Measurements from ENCODE around the gene MAP3K20.
A peak's percentile ranks its signal among the peaks of the same experiment; 100 is the strongest.
"Not testable (repeated sequence)": the region's sequence is repeated elsewhere in the genome, so short reads cannot be mapped to it uniquely, and the experiment has no call there.

Gene MAP3K20

DNA sequence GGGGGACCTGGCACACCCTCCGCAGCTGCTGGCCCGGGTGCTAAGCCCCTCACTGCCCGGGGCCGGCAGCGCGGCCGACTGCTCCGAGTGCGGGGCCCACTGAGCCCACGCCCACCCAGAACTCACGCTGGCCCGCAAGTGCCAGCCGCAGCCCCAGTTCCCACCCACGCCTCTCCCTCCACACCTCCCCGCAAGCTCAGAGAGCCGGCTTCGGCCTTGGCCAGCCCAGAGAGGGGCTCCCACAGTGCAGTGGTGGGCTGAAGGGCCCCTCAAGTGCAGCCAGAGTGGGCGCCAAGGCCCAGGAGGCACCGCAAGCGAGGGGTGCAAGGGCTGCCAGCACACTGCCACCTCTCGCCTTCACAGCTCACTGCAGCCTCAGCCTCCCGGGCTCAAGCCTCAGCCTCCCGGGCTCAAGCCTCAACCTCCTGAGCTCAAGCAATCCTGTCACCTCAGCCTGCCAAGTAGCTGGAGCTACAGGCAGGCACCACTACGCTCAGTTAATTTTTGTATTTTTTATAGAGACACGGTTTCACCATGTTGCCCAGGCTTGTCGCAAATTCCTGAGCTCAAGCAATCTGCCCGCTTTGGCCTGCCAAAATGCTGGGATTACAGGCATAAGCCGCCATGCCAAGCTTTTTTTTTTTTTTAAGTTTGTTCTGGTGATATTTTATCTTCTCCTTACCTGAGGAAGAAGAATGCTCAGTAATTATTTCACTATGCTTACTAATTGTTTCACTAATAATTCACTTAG is 207.3 kb downstream of the MAP3K20 start:
- TF ChIP-seq TAF1 (IDR thresholded peaks at IDR 0.05; ENCODE audit: borderline replicate concordance, low read depth, low read length) (no peak), POLR2A (IDR thresholded peaks at IDR 0.05; ENCODE audit: low read depth, low read length) (no peak), POLR2AphosphoS5 (IDR thresholded peaks at IDR 0.05; ENCODE audit: low read depth, low read length) (no peak)
- no peak for DNase-seq (ENCODE audit: insufficient read length)
- no peak for FAIRE-seq

DNA sequence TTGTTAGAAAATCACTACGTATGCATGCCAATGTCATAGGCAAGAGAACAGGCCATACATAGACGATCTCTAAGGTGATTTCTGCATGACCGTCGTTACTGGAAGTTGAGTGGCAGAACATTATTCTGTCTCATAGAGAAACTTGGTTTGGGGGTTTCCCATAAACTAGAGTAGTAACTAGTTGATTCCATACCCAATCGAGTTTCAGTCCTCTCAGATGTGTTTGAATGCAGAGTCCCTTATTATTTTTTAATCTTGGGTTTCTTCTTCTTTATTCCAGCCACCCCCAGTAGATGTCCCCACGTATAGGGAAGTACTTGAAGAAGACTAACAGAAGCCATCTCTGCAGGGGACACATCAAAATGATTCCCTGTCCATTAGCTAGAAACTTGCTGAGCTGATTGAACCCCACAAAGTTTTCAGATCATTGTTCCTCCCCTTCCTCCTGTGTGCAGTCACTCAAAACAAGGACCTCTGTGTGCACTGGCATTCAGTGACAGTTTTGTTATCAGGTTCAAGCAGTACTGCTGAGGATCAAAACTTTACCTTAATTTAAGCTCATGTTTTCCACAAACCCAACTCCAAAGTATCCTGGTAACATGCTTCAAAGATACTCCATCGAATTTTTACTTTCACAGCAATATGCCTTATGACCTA is 210.6 kb downstream of the MAP3K20 start:
- FAIRE-seq (peak; percentile 78), DNase-seq (ENCODE audit: insufficient read length) (peak; percentile 19)
- TF ChIP-seq TAF1 (IDR thresholded peaks at IDR 0.05; ENCODE audit: borderline replicate concordance, low read depth, low read length) (no peak), POLR2A (IDR thresholded peaks at IDR 0.05; ENCODE audit: low read depth, low read length) (no peak), POLR2AphosphoS5 (IDR thresholded peaks at IDR 0.05; ENCODE audit: low read depth, low read length) (no peak)

DNA sequence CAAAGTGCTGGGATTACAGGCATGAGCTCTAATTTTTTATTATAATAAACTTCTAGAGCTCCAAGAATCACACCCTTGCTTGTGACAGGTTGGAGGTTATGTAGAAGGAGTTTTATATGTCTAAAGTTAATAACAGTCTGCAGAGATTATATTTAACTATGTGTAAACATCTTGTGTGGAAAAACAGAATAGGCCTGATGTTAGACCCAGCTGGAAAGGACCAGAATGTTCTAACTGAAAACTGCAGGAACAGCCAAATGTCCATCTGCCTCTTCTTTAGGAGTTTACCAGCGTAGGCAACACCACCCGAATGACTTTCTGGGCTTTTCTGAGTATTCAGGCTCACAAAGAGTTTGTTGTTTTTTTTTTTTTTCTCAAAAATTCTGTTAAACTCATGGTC is 211.9 kb downstream of the MAP3K20 start:
- FAIRE-seq (no peak), DNase-seq (ENCODE audit: insufficient read length) (no peak)
- TF ChIP-seq TAF1 (IDR thresholded peaks at IDR 0.05; ENCODE audit: borderline replicate concordance, low read depth, low read length) (no peak), POLR2AphosphoS5 (IDR thresholded peaks at IDR 0.05; ENCODE audit: low read depth, low read length) (no peak), POLR2A (IDR thresholded peaks at IDR 0.05; ENCODE audit: low read depth, low read length) (no peak)

DNA sequence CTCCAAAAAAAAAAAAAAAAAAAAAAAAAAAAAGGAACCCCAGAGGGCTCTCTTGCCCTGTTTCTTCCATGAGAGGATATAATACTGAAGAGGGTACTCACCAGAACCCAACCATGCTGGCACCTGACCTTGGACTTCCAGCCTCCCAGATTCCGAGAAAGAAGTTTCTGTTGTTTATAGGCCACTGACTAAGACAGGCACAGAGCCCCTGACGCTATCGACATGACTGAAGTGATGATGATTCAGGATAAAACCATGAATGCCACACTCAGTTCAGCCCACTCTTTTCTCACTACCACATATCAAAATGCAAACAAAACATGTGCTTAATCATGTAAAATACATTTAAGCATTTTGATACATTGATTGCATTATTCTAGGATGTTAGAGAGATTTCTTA is 212.9 kb downstream of the MAP3K20 start:
- no peak for DNase-seq (ENCODE audit: insufficient read length)
- FAIRE-seq = no peak

DNA sequence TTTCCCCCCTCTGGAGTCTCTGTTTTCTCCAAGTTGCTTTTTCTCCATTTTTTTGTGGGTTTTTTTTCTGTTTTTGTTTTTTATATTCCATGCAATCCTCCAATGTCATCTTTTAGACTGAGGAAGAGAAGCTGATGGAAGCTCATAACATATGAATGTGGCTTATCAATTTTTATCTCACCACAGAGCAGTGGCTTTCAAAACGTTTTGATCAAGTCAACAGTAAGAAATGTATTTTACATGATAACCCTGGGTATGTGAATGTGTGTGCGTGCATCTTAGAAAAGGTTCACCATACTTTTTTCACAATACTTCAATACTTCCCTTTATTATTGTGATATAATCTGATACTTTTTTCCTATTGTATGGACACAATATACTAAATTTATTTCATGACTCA is 214.4 kb downstream of the MAP3K20 start:
- DNase-seq (ENCODE audit: insufficient read length) = no peak
- TF ChIP-seq POLR2A (IDR thresholded peaks at IDR 0.05; ENCODE audit: low read depth, low read length) (no peak), POLR2AphosphoS5 (IDR thresholded peaks at IDR 0.05; ENCODE audit: low read depth, low read length) (no peak), TAF1 (IDR thresholded peaks at IDR 0.05; ENCODE audit: borderline replicate concordance, low read depth, low read length) (no peak)
- FAIRE-seq = no peak

More for the DNA sequence above, 212.9 kb downstream of the MAP3K20 start:
- TF ChIP-seq POLR2A (IDR thresholded peaks at IDR 0.05; ENCODE audit: low read depth, low read length) (no peak), POLR2AphosphoS5 (IDR thresholded peaks at IDR 0.05; ENCODE audit: low read depth, low read length) (no peak), TAF1 (IDR thresholded peaks at IDR 0.05; ENCODE audit: borderline replicate concordance, low read depth, low read length) (no peak)

DNA sequence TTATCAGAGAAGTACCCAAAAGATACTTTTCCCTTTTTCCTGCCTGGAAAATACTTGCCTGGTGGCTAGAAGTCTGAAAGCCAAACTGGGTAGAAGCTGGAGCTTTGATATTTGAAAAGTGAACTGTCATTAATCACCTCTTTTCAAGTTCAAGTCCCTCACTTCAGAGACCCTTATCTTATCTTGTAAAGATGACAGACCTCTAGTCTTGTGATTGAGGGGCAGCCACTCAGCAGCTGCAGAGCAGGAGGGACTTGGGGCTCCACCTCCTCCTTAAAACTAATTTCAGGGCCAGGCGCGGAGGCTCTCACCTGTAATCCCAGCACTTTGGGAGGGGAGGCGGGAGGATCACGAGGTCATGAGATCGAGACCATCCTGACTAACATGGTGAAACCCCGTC is 214.9 kb downstream of the MAP3K20 start:
- DNase-seq (ENCODE audit: insufficient read length) (no peak), FAIRE-seq (no peak)
- no peak for TF ChIP-seq POLR2AphosphoS5 (IDR thresholded peaks at IDR 0.05; ENCODE audit: low read depth, low read length)
- TF ChIP-seq TAF1 (IDR thresholded peaks at IDR 0.05; ENCODE audit: borderline replicate concordance, low read depth, low read length) = no peak
- no peak for TF ChIP-seq POLR2A (IDR thresholded peaks at IDR 0.05; ENCODE audit: low read depth, low read length)

DNA sequence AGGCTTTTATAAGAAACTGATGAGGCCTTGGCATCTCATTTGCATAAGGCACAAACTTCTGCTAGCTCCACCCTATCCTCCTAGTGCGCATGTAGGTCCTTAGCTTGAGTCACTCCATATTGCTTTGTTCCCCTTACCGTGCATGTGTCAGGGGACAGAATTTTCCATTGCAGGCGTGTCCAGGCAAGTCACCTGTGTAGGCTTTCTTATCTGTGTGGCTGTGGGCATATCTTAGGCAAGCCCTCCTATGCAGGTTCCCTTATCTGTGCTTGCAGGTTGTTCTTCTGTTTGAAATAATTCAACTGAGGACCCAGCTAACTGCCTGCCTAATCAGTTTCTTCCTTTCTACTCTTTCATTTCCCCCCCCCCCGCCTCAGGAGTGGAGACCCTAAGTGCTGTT is 215.8 kb downstream of the MAP3K20 start:
- TF ChIP-seq POLR2A (IDR thresholded peaks at IDR 0.05; ENCODE audit: low read depth, low read length) (no peak), TAF1 (IDR thresholded peaks at IDR 0.05; ENCODE audit: borderline replicate concordance, low read depth, low read length) (no peak), POLR2AphosphoS5 (IDR thresholded peaks at IDR 0.05; ENCODE audit: low read depth, low read length) (no peak)
- DNase-seq (ENCODE audit: insufficient read length) = no peak
- no peak for FAIRE-seq

DNA sequence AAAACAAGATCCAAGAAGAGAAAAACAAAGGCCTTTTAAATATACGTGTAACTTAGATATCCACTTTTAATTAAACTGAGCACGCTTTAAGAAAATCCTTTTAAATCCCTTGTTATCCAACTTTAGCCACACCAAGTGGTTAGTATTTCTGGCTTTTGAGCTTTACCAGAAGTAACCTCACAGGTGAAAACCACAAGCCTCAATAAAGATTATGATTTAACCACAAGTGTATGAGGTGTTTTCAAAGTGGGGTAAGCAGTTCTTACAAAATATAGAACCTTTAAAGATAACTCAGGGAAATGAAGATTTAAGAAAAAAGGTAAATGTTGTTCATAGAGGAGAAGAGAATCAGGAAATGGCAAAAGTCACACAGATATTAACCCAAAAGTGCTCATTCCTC is 220.6 kb downstream of the MAP3K20 start:
- TF ChIP-seq POLR2A (IDR thresholded peaks at IDR 0.05; ENCODE audit: low read depth, low read length) = no peak
- no peak for TF ChIP-seq POLR2AphosphoS5 (IDR thresholded peaks at IDR 0.05; ENCODE audit: low read depth, low read length)
- no peak for TF ChIP-seq TAF1 (IDR thresholded peaks at IDR 0.05; ENCODE audit: borderline replicate concordance, low read depth, low read length)
- FAIRE-seq (no peak), DNase-seq (ENCODE audit: insufficient read length) (no peak)

DNA sequence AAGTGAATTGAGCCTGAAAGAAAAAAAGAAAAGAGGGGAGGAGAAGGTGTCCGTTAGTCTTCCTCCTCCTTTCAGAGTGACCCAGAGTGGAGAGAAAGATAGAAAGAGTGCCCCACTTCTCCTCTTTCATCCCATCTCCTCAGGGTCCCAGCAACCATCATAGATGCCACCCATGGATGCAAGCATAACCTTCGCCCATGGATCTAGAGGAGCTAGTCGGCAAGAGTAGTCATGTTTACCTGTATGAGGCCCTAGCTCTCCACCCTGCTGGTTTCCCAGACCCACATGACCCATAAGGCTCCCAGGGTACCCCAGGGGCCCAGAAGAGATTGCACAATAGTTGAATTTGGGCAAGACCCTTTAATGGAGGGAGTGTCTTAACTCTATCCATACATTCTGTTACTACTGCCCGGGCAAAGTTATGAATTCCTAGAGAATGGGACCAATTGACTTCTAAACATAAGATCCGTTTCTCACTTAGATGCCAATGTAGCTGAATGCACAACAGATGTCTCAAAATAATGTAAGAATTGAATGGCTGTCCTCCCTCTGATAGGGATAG is 223.0 kb downstream of the MAP3K20 start:
- FAIRE-seq = no peak
- TF ChIP-seq POLR2AphosphoS5 (IDR thresholded peaks at IDR 0.05; ENCODE audit: low read depth, low read length) (no peak), TAF1 (IDR thresholded peaks at IDR 0.05; ENCODE audit: borderline replicate concordance, low read depth, low read length) (no peak), POLR2A (IDR thresholded peaks at IDR 0.05; ENCODE audit: low read depth, low read length) (no peak)
- no peak for DNase-seq (ENCODE audit: insufficient read length)

DNA sequence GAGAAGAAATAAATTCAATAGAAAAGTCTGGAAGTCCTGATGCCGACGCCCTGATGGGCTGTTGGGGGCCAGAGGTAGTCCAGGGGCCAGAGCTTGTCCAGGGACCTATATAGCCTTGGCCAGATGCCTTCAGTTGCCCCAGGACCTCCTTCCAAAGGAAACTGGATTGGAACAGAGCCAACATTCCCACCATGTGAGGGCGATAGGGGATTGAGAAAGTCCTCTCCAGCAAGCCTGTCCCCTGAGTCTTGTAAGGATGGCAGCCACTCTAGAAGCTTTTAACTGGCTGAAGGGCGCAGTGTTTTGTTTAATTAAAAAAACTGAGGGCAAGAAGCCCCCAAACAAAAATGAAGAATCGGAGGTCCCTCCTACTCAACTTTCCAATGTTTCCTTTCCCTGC is 224.1 kb downstream of the MAP3K20 start:
- DNase-seq (ENCODE audit: insufficient read length) = no peak
- FAIRE-seq = no peak
- TF ChIP-seq POLR2A (IDR thresholded peaks at IDR 0.05; ENCODE audit: low read depth, low read length) (no peak), TAF1 (IDR thresholded peaks at IDR 0.05; ENCODE audit: borderline replicate concordance, low read depth, low read length) (no peak), POLR2AphosphoS5 (IDR thresholded peaks at IDR 0.05; ENCODE audit: low read depth, low read length) (no peak)

DNA sequence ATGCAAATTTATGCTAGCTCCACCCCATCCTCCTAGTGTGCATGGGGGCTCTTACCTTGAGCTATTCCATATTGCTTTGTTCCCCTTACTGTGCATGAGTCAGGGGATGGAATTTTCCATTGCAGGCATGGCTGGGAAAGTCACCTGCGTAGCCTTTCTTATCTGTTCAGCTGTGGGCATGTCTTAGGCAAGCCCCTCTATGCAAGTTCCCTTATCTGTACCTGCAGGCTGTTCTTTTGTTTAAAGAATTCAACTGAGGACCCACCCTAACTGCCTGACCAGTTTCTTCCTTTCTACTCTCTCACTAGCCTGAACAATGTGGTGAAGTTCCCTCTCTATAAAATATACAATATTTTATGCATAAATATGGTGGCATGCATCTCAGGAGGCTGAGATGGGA is 224.8 kb downstream of the MAP3K20 start:
- FAIRE-seq (no peak), DNase-seq (ENCODE audit: insufficient read length) (no peak)
- no peak for TF ChIP-seq POLR2A (IDR thresholded peaks at IDR 0.05; ENCODE audit: low read depth, low read length)
- no peak for TF ChIP-seq POLR2AphosphoS5 (IDR thresholded peaks at IDR 0.05; ENCODE audit: low read depth, low read length)
- TF ChIP-seq TAF1 (IDR thresholded peaks at IDR 0.05; ENCODE audit: borderline replicate concordance, low read depth, low read length) = no peak

DNA sequence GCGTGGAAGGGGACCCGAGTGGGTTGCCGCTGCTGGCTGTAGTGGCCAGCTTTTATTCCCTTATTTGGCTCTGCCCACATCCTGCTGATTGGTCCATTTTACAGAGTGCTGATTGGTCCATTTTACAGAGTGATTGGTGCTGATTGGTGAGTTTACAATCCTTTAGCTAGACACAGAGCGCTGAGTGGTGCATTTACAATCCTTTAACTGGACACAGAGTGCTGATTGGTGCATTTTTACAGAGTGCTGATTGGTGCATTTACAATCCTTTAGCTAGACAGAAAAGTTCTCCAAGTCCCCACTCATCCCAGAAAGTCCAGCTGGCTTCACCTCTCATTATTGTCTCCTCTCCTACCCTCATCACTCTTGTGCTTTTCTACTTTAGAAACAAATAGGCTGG is 225.9 kb downstream of the MAP3K20 start:
- not testable (repeated sequence) for DNase-seq (ENCODE audit: insufficient read length); FAIRE-seq
